CD8-positive, alpha-beta memory T cell (primary cell): ENCODE data around the gene MYO1D. TPM values are rescaled to one million over a fixed set of nuclear protein-coding genes. Genes with fewer than 3 reads are reported as not detected.

Experiments
- CTCF ChIA-PET: fragments of 350-600 bp; sonication (Branson Sonifier 250); formaldehyde crosslinking; loops from one replicate; lab custom pipeline; 2021; ENCODE audit warnings: antibody characterized with exemption; lab: Charles Lee
- POLR2A ChIA-PET: fragments of 350-600 bp; sonication (Branson Sonifier 250); formaldehyde crosslinking; loops from one replicate; lab custom pipeline; 2021; ENCODE audit warnings: antibody characterized with exemption; lab: Charles Lee
- DNase-seq, 5 donors: peaks; one replicate each; pipeline versions ENCODE4 v3.0.0 to v3.0.0-alpha.2; 2020 to 2022; ENCODE audit warnings: mixed read lengths in 1 of 5
- H3K27ac ChIP-seq: one replicate; pipeline ENCODE4 v1.7.0; 2013; ENCODE audit warnings: low read depth, mild to moderate bottlenecking, low read length, moderate library complexity
- H3K27me3 ChIP-seq: 2 replicates; pipeline ENCODE4 v1.7.0; 2013; ENCODE audit warnings: low read length, mild to moderate bottlenecking; ENCODE audit not compliant: insufficient read depth, poor library complexity, severe bottlenecking
- H3K36me3 ChIP-seq: 2 replicates; pipeline ENCODE4 v1.7.0; 2013; ENCODE audit warnings: mild to moderate bottlenecking, low read length, moderate library complexity; ENCODE audit not compliant: insufficient read depth
- H3K4me1 ChIP-seq: 2 replicates; pipeline ENCODE4 v1.7.0; 2013; ENCODE audit warnings: mild to moderate bottlenecking, low read length, moderate library complexity; ENCODE audit not compliant: insufficient read depth
- H3K4me3 ChIP-seq: 2 replicates; pipeline ENCODE4 v1.7.0; 2013; ENCODE audit warnings: mild to moderate bottlenecking, low read length
- H3K9me3 ChIP-seq: 2 replicates; pipeline ENCODE4 v1.7.0; 2013; ENCODE audit warnings: mild to moderate bottlenecking, low read length
- H3K27ac Mint-ChIP-seq, 8 donors: one replicate each; pipeline ENCODE4 v1.8.0; 2020 to 2021; ENCODE audit warnings: mixed read lengths in 8 of 8, mild to moderate bottlenecking in 6 of 8, inconsistent platforms in 3 of 8, moderate library complexity in 3 of 8
- H3K27me3 Mint-ChIP-seq, 2 donors: one replicate each; pipeline ENCODE4 v1.8.0; 2020 to 2021; ENCODE audit warnings: mixed read lengths in 2 of 2, mild to moderate bottlenecking in 1 of 2, moderate library complexity in 1 of 2
- H3K36me3 Mint-ChIP-seq, 3 donors: one replicate each; pipeline ENCODE4 v1.8.0; 2020 to 2021; ENCODE audit warnings: mixed read lengths in 3 of 3, inconsistent platforms in 1 of 3, mild to moderate bottlenecking in 1 of 3
- H3K4me1 Mint-ChIP-seq, 3 donors: one replicate each; pipeline ENCODE4 v1.8.0; 2020 to 2021; ENCODE audit warnings: mixed read lengths in 3 of 3, inconsistent platforms in 1 of 3, mild to moderate bottlenecking in 1 of 3
- H3K4me3 Mint-ChIP-seq, 7 donors: one replicate each; pipeline ENCODE4 v1.8.0; 2020 to 2021; ENCODE audit warnings: mixed read lengths in 7 of 7, mild to moderate bottlenecking in 6 of 7, moderate library complexity in 4 of 7, inconsistent platforms in 2 of 7
- H3K9me3 Mint-ChIP-seq, 5 donors: one replicate each; pipeline ENCODE4 v1.8.0; 2020 to 2022; ENCODE audit warnings: mixed read lengths in 5 of 5, mild to moderate bottlenecking in 3 of 5, moderate library complexity in 2 of 5, inconsistent platforms in 1 of 5
- polyA plus RNA-seq: library from polyadenylated mRNA; unstranded; fragments of 300-500 nt; fragmentation: Illumina TruSeq; gene quantifications from one replicate; pipeline ENCODE4 v1.2.3, GENCODE V29; 2021
- total RNA-seq, 2 experiments: library from RNA; stranded (reverse); gene quantifications; one replicate each; pipeline ENCODE4 v1.2.3, GENCODE V29; 2021

Gene MYO1D
- total and polyA plus RNA-seq, 3 experiments from 2014 or later = 9.0 to 15.8 (median 11.5) TPM

DNA sequence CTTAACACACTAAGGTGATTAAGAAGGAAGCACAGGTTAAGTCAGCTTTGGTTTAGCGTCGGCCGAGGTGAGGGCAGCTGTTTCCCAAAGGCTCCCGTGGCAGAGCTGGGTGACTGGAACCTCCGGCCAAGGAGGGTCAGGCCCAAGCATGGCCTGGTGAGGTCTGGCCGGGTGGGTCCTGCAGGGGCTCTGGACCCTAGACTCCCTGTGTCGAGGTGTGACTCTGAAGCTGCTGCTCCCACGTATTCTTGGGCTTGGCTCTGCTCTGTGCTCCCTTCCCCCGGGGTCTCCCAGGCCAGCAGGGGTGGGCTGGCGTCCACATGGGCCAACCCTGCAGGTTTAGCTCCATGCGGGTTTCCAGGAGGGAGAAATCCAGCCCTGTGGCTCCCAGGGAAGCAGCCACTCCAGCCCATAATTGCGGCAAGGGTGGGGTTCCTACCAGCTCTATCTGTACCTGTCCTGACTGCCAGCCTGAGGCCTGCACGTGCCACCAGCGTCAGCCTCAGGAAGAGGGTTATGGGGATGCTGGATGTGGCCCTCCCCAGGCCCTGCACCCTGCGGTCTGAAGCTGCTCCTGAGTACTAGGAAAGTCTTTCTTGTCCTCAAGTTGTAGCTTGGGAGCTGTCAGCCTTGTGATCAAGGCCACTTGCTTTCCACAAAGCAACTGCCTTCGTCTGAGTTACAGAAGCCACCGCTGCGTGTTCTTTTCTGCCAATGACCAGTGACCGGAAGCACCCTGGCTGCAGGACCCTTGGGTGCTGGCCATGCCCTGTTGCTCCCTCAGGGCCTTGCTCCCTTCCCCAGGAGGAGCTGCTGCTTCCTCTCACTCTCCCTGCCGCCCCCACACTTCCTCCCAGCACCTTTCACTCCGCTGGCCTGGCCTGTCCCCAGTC, 385.3 kb downstream of the MYO1D start:
- H3K9me3 ChIP-seq = no peaks in the 10 kb centered on the region
- Mint-ChIP-seq H3K27me3 (no peaks in the 10 kb centered on the region), H3K9me3 (no peaks in the 10 kb centered on the region), H3K4me3 (peak overlapping the region; percentile 8 to 80 (median 63)), H3K4me1 (peaks cover 55 to 71% (median 58%) of the 10 kb centered on the region in 3 donors), H3K36me3 (peaks cover 0 to 21% (median 0%) of the 10 kb centered on the region in 3 donors), H3K27ac (peak overlapping the region; percentile 30 to 95 (median 86))
- CTCF ChIA-PET = interaction anchor here (1.4 to 1.6 kb wide), 4 partner anchors 9 to 47 kb away, joined by 3 to 5 read pairs (median 5); partner anchors contain the start of gene PSMD11
- POLR2A ChIA-PET = no interaction called here
- H3K36me3 ChIP-seq = no peaks in the 10 kb centered on the region
- no peaks in the 10 kb centered on the region for H3K27me3 ChIP-seq
- H3K4me1 ChIP-seq = peaks cover 70% of the 10 kb centered on the region
- DNase-seq = peak in 1 of 5 donors; percentile 22
- peak overlapping the region; percentile 26 for H3K4me3 ChIP-seq
- no peak overlapping the region for H3K27ac ChIP-seq

DNA sequence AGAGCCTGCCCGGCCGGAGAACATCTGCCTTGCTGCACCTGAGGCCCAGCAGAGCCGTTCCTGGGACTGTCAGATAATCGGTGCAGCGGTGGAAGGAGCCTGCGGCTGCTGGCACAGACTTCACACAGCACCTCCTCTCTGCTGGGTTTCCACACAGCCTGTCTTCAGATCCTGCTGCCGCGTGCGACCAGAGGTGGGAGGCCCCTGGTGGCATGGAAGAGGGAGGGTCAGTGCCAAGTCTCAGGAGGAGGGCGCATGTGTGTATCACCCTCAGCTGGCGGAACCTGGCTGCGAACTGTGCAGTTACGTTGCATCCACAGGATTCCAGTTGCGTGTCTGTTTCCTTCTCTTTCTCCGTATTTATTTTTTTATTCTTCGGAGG, 386.8 kb downstream of the MYO1D start:
- H3K9me3 Mint-ChIP-seq = no peaks in the 10 kb centered on the region
- no peaks in the 10 kb centered on the region for H3K9me3 ChIP-seq
- CTCF ChIA-PET = interaction anchor here (6.7 kb wide), 1 partner anchor 26 kb away, joined by 44 read pairs; no protein-coding TSS in a partner anchor
- peaks cover 55 to 75% (median 58%) of the 10 kb centered on the region in 3 donors for H3K4me1 Mint-ChIP-seq
- H3K4me1 ChIP-seq = peaks cover 75% of the 10 kb centered on the region
- POLR2A ChIA-PET = no interaction called here
- H3K36me3 ChIP-seq = no peaks in the 10 kb centered on the region
- no peaks in the 10 kb centered on the region for H3K27me3 Mint-ChIP-seq
- no peak overlapping the region for H3K27ac ChIP-seq
- peak overlapping the region; percentile 32 to 94 (median 91) for H3K4me3 Mint-ChIP-seq
- peaks cover 0 to 21% (median 0%) of the 10 kb centered on the region in 3 donors for H3K36me3 Mint-ChIP-seq
- no peaks in the 10 kb centered on the region for H3K27me3 ChIP-seq
- no peak for DNase-seq
- peak overlapping the region in 3 of 8 donors; percentile 11 to 66 (median 12) for H3K27ac Mint-ChIP-seq
- H3K4me3 ChIP-seq = peak overlapping the region; percentile 31

DNA sequence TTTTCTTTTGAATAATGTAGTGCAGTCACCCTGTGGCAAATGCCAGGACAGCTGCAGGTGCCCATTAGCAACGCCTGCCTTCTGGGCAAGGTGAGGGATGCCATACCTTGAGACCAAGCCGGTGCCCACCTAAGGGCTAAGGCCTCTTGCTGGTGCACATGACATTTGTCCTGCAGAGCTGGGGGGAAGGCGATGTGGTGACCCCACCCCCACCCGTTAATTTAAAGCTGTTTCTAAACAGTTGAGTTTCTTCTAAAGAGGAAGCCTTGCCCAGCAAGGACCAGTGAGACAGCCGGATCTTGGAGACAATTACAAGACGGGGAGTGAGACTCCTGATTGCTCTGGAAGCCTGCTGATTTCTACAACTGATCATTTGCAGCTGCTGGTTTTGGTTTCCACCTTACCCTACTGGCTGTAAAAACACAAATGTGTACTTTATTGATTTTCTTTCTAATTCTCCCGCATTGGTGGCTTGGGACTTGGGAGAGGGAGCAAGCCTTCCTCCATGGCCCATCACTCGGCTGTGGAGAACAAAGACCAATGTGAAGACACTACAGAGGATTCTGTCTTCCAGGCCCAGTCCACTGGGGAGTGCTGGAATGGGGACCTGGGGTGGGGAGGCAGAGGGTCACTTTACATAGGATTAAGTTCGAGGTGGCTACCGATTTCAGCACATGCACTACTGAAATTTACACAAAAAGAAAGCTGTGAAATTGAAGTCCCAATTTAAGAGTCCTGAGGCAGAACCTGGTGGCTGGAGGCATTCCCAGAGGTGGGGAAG, 387.4 kb downstream of the MYO1D start:
- POLR2A ChIA-PET = interaction anchor here (1.1 kb wide), 1 partner anchor 30 kb away, joined by 3 read pairs; no protein-coding TSS in a partner anchor
- H3K27me3 ChIP-seq = no peaks in the 10 kb centered on the region
- CTCF ChIA-PET = interaction anchor here (0.7 to 6.7 kb wide), 4 partner anchors 26 to 45 kb away, joined by 3 to 44 read pairs (median 4); partner anchors contain the start of gene PSMD11
- Mint-ChIP-seq H3K27me3 (no peaks in the 10 kb centered on the region), H3K9me3 (no peaks in the 10 kb centered on the region), H3K4me3 (peak overlapping the region; percentile 87 to 94 (median 92)), H3K4me1 (peaks cover 55 to 72% (median 58%) of the 10 kb centered on the region in 3 donors), H3K27ac (peak overlapping the region in 5 of 8 donors; percentile 24 to 86 (median 68)), H3K36me3 (peaks cover 0 to 21% (median 0%) of the 10 kb centered on the region in 3 donors)
- H3K27ac ChIP-seq = no peak overlapping the region
- H3K36me3 ChIP-seq = no peaks in the 10 kb centered on the region
- H3K4me3 ChIP-seq = peak overlapping the region; percentile 79
- H3K4me1 ChIP-seq = peaks cover 73% of the 10 kb centered on the region
- no peak for DNase-seq
- no peaks in the 10 kb centered on the region for H3K9me3 ChIP-seq

DNA sequence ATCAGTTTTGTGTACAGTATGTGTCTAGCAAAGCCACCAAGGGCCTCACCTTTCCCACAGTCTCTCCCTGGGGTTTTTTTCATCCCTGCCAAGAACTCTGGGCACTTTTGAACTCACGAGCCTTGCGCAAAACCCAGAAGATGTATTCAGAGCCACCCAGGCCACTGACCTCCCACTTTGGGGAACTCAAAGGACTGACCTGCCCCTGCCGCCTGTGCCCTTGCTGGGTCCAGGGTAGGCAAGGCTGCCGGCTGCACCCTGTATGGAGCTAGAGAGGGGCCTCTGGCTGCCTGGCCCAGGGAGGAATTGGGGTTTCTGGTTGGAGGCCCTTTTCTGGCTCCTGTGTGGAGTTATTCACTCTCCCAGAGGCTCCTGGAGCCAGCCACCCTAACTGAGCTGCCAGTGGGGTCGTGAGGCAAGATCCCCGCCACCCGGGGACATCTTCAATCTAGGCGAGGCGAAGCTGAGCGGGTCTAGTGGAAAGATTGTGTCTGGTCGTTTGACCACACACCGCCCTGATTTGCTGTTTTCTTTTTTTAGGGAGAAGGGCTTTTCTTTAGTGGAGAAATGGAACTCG, 388.2 kb downstream of the MYO1D start:
- POLR2A ChIA-PET = interaction anchor here (1.1 kb wide), 1 partner anchor 31 kb away, joined by 3 read pairs; no protein-coding TSS in a partner anchor
- Mint-ChIP-seq H3K4me1 (peaks cover 56 to 66% (median 58%) of the 10 kb centered on the region in 3 donors), H3K27me3 (peaks cover 0 to 3% of the 10 kb centered on the region in 2 donors), H3K27ac (peak overlapping the region in 4 of 8 donors; percentile 68 to 87 (median 76)), H3K4me3 (peak overlapping the region; percentile 87 to 94 (median 92)), H3K36me3 (peaks cover 0 to 21% (median 0%) of the 10 kb centered on the region in 3 donors), H3K9me3 (no peaks in the 10 kb centered on the region)
- Histone ChIP-seq H3K27ac (no peak overlapping the region), H3K36me3 (no peaks in the 10 kb centered on the region), H3K4me3 (peak overlapping the region; percentile 79), H3K4me1 (peaks cover 65% of the 10 kb centered on the region), H3K9me3 (no peaks in the 10 kb centered on the region), H3K27me3 (no peaks in the 10 kb centered on the region)
- CTCF ChIA-PET = interaction anchor here (0.6 to 6.7 kb wide), 6 partner anchors 8 to 45 kb away, joined by 3 to 44 read pairs (median 4); partner anchors contain the start of gene PSMD11
- DNase-seq = no peak

DNA sequence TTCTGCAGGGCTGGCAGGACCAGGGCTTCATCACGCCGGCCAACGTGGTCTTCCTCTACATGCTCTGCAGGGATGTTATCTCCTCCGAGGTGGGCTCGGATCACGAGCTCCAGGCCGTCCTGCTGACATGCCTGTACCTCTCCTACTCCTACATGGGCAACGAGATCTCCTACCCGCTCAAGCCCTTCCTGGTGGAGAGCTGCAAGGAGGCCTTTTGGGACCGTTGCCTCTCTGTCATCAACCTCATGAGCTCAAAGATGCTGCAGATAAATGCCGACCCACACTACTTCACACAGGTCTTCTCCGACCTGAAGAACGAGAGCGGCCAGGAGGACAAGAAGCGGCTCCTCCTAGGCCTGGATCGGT, 388.8 kb downstream of the MYO1D start:
- no peaks in the 10 kb centered on the region for H3K9me3 Mint-ChIP-seq
- ChIA-PET CTCF (interaction anchor here (0.6 to 6.7 kb wide), 4 partner anchors 9 to 120 kb away, joined by 3 to 44 read pairs (median 7); no protein-coding TSS in a partner anchor), POLR2A (interaction anchor here (0.8 to 1.6 kb wide), 6 partner anchors 17 to 388 kb away, joined by 3 to 5 read pairs (median 3); no protein-coding TSS in a partner anchor)
- H3K4me3 Mint-ChIP-seq = peak overlapping the region; percentile 87 to 94 (median 92)
- peaks cover 0 to 3% of the 10 kb centered on the region in 2 donors for H3K27me3 Mint-ChIP-seq
- no peak for DNase-seq
- Histone ChIP-seq H3K36me3 (no peaks in the 10 kb centered on the region), H3K27ac (no peak overlapping the region), H3K4me3 (peak overlapping the region; percentile 79), H3K4me1 (peaks cover 59% of the 10 kb centered on the region), H3K27me3 (no peaks in the 10 kb centered on the region), H3K9me3 (no peaks in the 10 kb centered on the region)
- peaks cover 0 to 24% (median 0%) of the 10 kb centered on the region in 3 donors for H3K36me3 Mint-ChIP-seq
- peaks cover 53 to 61% (median 58%) of the 10 kb centered on the region in 3 donors for H3K4me1 Mint-ChIP-seq
- peak overlapping the region in 7 of 8 donors; percentile 18 to 91 (median 75) for H3K27ac Mint-ChIP-seq

DNA sequence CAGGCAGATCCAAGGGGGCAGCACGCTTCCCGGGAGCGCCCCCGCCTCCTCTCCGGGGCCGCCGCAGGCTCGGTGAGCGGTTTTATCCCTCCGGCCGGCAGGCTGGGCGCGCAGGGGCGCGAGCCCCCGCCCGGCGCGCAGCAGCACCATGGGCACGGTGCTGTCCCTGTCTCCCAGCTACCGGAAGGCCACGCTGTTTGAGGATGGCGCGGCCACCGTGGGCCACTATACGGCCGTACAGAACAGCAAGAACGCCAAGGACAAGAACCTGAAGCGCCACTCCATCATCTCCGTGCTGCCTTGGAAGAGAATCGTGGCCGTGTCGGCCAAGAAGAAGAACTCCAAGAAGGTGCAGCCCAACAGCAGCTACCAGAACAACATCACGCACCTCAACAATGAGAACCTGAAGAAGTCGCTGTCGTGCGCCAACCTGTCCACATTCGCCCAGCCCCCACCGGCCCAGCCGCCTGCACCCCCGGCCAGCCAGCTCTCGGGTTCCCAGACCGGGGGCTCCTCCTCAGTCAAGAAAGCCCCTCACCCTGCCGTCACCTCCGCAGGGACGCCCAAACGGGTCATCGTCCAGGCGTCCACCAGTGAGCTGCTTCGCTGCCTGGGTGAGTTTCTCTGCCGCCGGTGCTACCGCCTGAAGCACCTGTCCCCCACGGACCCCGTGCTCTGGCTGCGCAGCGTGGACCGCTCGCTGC, 389.3 kb downstream of the MYO1D start:
- CTCF ChIA-PET = interaction anchor here (0.9 to 6.7 kb wide), 5 partner anchors 9 to 390 kb away, joined by 3 to 44 read pairs (median 4); partner anchors contain the start of gene MYO1D
- Histone ChIP-seq H3K36me3 (no peaks in the 10 kb centered on the region), H3K27me3 (no peaks in the 10 kb centered on the region), H3K4me3 (peak overlapping the region; percentile 79), H3K9me3 (no peaks in the 10 kb centered on the region), H3K4me1 (peaks cover 54% of the 10 kb centered on the region), H3K27ac (peak overlapping the region; percentile 24)
- H3K4me1 Mint-ChIP-seq = peaks cover 48 to 55% (median 52%) of the 10 kb centered on the region in 3 donors
- peaks cover 0 to 26% (median 0%) of the 10 kb centered on the region in 3 donors for H3K36me3 Mint-ChIP-seq
- H3K27me3 Mint-ChIP-seq = peaks cover 0 to 3% of the 10 kb centered on the region in 2 donors
- POLR2A ChIA-PET = interaction anchor here (0.8 to 1.6 kb wide), 6 partner anchors 17 to 388 kb away, joined by 3 to 23 read pairs (median 4); no protein-coding TSS in a partner anchor
- H3K27ac Mint-ChIP-seq = peak overlapping the region in 7 of 8 donors; percentile 18 to 91 (median 75)
- no peak for DNase-seq
- no peaks in the 10 kb centered on the region for H3K9me3 Mint-ChIP-seq
- H3K4me3 Mint-ChIP-seq = peak overlapping the region; percentile 87 to 94 (median 92)
